AG09309 (cell line): Measurements from ENCODE around the gene HTR3B.

Source experiments
- DNase-seq: peaks from one replicate; pipeline ENCODE4 v3.0.0-alpha.2; 2010; ENCODE audit warnings: low read depth
- H3K4me3 ChIP-seq: 2 replicates; pipeline ENCODE4 v1.5.1; 2011; ENCODE audit warnings: mild to moderate bottlenecking, low read depth, low read length, moderate library complexity; ENCODE audit not compliant: control insufficient read depth
- TF ChIP-seq, protein P1 (sequence below): IDR thresholded peaks from 2 replicates; pipeline ENCODE4 v1.5.1; 2011; ENCODE audit warnings: mild to moderate bottlenecking, low read depth, low read length, inconsistent platforms; ENCODE audit not compliant: insufficient read depth, control insufficient read depth; ENCODE audit errors: missing control alignments

HTR3B gene

DNA sequence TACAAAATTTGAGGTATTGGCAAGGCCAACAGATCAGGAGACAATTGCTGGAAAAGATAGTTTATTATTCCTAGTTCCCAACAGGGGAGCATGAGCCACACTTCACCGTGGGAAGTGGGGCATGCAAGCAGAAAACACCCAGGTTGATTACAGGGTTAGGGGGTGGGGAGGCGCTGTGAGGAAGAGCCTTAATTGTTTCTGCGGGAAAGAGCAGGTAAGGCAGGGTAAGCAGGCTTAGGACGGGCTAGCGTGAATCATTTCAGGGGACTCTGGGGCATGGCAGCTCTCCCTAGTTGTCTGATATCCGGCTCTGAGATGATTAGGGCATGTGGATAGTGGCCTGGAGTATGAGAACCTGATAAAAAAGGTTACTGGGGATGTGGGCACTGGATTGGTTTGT, 49.6 kb downstream of the HTR3B start:
- TF ChIP-seq, protein P1, sequence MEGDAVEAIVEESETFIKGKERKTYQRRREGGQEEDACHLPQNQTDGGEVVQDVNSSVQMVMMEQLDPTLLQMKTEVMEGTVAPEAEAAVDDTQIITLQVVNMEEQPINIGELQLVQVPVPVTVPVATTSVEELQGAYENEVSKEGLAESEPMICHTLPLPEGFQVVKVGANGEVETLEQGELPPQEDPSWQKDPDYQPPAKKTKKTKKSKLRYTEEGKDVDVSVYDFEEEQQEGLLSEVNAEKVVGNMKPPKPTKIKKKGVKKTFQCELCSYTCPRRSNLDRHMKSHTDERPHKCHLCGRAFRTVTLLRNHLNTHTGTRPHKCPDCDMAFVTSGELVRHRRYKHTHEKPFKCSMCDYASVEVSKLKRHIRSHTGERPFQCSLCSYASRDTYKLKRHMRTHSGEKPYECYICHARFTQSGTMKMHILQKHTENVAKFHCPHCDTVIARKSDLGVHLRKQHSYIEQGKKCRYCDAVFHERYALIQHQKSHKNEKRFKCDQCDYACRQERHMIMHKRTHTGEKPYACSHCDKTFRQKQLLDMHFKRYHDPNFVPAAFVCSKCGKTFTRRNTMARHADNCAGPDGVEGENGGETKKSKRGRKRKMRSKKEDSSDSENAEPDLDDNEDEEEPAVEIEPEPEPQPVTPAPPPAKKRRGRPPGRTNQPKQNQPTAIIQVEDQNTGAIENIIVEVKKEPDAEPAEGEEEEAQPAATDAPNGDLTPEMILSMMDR = no peak
- H3K4me3 ChIP-seq = no peak overlapping the region
- no peak for DNase-seq

DNA sequence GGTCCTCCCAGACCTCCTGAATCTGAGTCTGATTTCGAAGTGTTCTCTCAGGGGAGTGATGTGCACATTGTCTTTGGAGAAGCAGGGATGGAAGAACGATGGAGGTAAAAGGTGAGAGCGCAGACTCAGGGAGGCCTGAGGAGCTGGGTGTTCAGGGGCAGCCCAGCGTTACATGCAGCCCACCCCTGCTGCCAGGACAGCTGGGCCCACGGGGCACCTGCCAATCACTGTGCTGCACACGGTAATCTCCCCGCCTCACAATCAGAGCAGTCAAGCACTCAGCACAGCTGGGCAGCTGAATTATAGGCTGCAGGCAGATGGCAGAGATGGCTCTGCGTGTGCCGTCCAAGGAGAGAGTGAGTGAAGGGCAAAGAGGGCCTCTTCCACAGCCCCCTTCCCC, 52.4 kb downstream of the HTR3B start:
- DNase-seq = no peak
- TF ChIP-seq, protein P1 = no peak
- no peak overlapping the region for H3K4me3 ChIP-seq

DNA sequence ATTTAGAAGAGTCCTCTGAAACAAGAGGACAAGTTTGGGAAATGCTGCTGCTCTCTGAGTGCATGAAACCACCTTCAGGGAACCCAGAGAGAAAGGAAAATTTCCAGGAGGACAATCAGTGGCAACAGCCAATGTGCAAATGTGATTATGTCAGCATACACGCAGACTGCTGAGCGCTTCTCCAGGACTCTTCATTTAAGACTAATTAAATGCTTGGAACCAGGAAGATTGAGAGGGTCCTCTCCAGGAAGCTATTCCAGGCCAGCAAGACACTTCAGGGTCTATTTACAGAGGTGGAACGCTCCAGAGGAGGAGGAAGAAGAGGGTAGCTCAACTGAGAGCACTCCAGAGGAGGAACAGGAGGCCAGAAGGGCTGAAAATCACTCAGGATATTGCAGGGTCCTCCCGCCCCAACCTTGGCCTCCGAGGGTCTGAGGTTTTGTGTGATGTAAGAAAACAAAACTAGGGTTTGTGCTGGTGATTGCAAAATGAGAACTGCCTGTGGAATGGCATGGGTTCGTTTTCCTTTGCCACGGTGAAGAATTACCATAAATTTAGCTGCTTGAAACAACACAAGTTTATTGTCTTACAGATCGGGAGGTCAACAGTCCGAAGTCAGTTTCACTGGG, 56.2 kb downstream of the HTR3B start:
- no peak overlapping the region for H3K4me3 ChIP-seq
- TF ChIP-seq, protein P1 = no peak
- no peak for DNase-seq

DNA sequence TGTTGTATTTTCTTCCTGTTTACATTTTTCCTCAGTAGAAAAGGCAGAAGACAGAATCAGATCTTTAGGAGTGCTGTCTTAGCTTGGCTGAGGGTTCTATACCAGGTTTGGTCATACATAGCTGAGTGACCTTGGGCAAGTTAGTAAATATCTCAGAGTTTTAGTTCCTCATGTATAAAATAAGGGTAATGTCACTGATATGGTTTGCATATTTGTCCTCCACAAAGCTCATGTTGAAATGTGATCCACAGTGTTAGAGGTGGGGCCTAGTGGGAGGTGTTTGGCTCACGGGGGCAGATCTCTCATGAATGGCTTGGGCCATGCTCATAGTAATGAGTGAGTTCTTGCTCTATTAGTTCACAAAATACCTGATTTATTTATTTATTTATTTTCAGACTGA, 62.8 kb downstream of the HTR3B start:
- TF ChIP-seq, protein P1 = no peak
- DNase-seq = no peak
- H3K4me3 ChIP-seq = no peak overlapping the region

DNA sequence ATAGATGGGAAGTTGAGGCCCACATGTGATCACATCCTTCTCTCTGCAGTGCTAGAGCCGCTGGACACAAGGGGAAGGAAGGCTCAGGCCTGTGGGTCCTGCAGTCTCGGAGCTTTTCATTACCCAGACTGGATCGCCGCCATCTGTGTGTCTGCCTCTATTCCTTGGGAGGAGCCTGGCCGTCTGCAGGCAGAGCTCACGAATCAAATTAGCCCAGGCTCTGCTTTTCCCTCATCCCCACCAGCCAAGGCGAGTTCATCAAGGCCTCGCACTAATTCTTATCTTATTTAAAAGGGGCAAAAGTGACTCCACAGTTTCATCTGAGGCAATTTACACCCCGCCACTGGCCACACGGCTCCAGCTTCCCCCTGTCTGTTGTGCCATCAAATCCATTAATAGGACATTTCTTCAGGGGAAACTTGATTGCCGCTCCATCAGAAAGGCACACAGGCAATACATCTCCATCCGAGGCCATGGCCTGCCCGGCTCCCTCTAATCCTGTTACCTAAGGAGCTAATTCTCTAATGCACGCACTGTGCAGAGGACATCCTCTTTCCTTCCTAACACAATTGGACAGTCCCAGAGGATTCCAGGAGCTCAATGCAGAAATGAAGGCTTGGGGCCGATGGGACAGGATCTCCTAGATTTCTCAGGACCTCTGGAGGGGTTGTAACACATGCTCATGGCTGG, 67.1 kb downstream of the HTR3B start:
- no peak overlapping the region for H3K4me3 ChIP-seq
- TF ChIP-seq, protein P1 = no peak
- DNase-seq = no peak

DNA sequence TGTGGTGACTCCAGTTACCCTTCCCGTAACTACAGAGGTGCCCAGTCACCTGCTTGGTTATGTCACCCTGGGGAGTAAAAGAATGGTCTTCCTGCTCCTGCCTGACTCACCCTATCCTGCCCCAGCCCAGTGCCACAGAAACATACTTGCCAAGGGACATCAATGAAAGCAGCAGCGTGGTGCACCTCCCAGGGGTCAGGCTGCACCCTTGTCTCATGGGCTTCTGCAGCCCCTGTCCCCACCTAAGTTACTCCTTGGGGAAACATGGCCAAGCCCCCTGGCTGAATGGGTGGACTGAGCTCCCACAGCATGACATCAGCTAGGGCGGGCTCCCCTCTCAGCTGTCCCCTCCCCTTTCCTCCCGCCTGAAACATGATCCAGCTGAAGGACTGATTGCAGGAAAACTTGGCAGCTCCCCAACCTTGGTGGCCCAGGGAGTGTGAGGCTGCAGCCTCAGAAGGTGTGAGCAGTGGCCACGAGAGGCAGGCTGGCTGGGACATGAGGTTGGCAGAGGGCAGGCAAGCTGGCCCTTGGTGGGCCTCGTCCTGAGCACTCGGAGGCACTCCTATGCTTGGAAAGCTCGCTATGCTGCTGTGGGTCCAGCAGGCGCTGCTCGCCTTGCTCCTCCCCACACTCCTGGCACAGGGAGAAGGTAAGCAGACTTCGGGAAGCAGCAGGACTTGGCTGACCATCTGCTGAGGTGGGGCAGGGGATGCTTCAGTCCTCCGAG, 70.3 kb downstream of the HTR3B start, which contains the start of gene HTR3A:
Gene HTR3A (plus strand): TSS at position 368 of the 730 bp plus-strand sequence. CDS start 218 bp downstream, at position 586.
- TF ChIP-seq, protein P1 = no peak
- no peak within 1 kb of the TSS for H3K4me3 ChIP-seq

More for the DNA sequence above, 70.3 kb downstream of the HTR3B start, which contains the start of gene HTR3A:
- no peak for DNase-seq
